ENCODE data around the gene ALDH1A2. TPM values are rescaled to one million over a fixed set of nuclear protein-coding genes. Genes with fewer than 3 reads are reported as not detected.
"Not testable (repeated sequence)": the region's sequence is repeated elsewhere in the genome, so short reads cannot be mapped to it uniquely, and the experiment has no call there.

Gene ALDH1A2
- total RNA-seq, 1 donor from 2014 or later = 22.1 TPM

GRCh38 chr15:58081456-58081855 lies 15.9 kb upstream of the ALDH1A2 start:
- TF ChIP-seq POLR2AphosphoS5 (IDR thresholded peaks at IDR 0.05; ENCODE audit: insufficient read depth in 1 of 2, low read depth in 1 of 2) (no peak), POLR2A (IDR thresholded peaks at IDR 0.05) (no peak), CTCF (IDR thresholded peaks at IDR 0.05) (no peak)
- no peak overlapping the region for H3K27ac ChIP-seq
- no peaks in the 10 kb centered on the region for H3K27me3 ChIP-seq
- H3K4me1 ChIP-seq = no peaks in the 10 kb centered on the region
- intact Hi-C loops (cut with DNase I) = no loop called here
- no peaks in the 10 kb centered on the region for H3K36me3 ChIP-seq
- DNase-seq (ENCODE audit: extremely low spot score in 2 of 2) = no peak
- no peaks in the 10 kb centered on the region for H3K9me3 ChIP-seq
- no peak overlapping the region for H3K4me3 ChIP-seq

- H3K27me3 ChIP-seq; H3K4me1 ChIP-seq; intact Hi-C loops (cut with DNase I); H3K36me3 ChIP-seq; H3K27ac ChIP-seq; DNase-seq (ENCODE audit: extremely low spot score in 2 of 2); H3K4me3 ChIP-seq; H3K9me3 ChIP-seq: not testable (repeated sequence)
These were observed 15.4 kb upstream of the ALDH1A2 start for GRCh38 chr15:58080959-58081358.

GRCh38 chr15:58080398-58080797 lies 14.9 kb upstream of the ALDH1A2 start:
- TF ChIP-seq POLR2A (IDR thresholded peaks at IDR 0.05) = no peak
- no peak for TF ChIP-seq CTCF (IDR thresholded peaks at IDR 0.05)
- no peak for TF ChIP-seq POLR2AphosphoS5 (IDR thresholded peaks at IDR 0.05; ENCODE audit: insufficient read depth in 1 of 2, low read depth in 1 of 2)
- no peak overlapping the region for H3K4me3 ChIP-seq
- intact Hi-C loops (cut with DNase I) = no loop called here

GRCh38 chr15:58078591-58078990 lies 13.1 kb upstream of the ALDH1A2 start:
- Histone ChIP-seq H3K4me3 (no peak overlapping the region), H3K9me3 (no peaks in the 10 kb centered on the region), H3K27me3 (no peaks in the 10 kb centered on the region), H3K27ac (no peak overlapping the region), H3K4me1 (no peaks in the 10 kb centered on the region), H3K36me3 (no peaks in the 10 kb centered on the region)
- no peak for DNase-seq (ENCODE audit: extremely low spot score in 2 of 2)
- intact Hi-C loops (cut with DNase I) = no loop called here
- TF ChIP-seq CTCF (IDR thresholded peaks at IDR 0.05) = no peak
- no peak for TF ChIP-seq POLR2AphosphoS5 (IDR thresholded peaks at IDR 0.05; ENCODE audit: insufficient read depth in 1 of 2, low read depth in 1 of 2)

More at GRCh38 chr15:58080398-58080797, 14.9 kb upstream of the ALDH1A2 start:
- no peaks in the 10 kb centered on the region for H3K27me3 ChIP-seq
- H3K27ac ChIP-seq = no peak overlapping the region
- no peak for DNase-seq (ENCODE audit: extremely low spot score in 2 of 2)
- H3K4me1 ChIP-seq = no peaks in the 10 kb centered on the region
- H3K36me3 ChIP-seq = no peaks in the 10 kb centered on the region
- H3K9me3 ChIP-seq = no peaks in the 10 kb centered on the region

DNA sequence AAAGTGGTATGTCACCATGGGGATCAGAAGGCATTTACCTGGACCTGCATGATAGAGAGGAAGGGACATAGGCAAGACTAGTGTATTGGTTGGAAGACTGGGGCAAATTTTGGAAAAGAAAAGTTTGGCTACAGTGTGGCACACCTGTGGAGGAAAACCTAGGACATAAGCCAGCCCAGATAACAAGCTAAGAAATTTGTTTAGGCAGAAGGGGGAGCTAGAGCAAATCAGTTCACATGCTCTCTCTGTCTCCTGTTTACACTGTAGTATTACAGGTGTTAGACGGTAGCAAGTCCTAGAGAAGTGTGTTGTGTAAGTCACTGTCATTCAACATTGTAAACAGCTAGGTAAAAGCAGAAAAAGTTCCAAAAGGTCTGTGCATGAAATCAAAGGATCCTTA lies 11.9 kb upstream of the ALDH1A2 start:
- Histone ChIP-seq H3K9me3 (no peaks in the 10 kb centered on the region), H3K36me3 (no peaks in the 10 kb centered on the region), H3K4me3 (no peak overlapping the region), H3K4me1 (no peaks in the 10 kb centered on the region), H3K27me3 (no peaks in the 10 kb centered on the region), H3K27ac (no peak overlapping the region)
- no peak for DNase-seq (ENCODE audit: extremely low spot score in 2 of 2)
- TF ChIP-seq CTCF (IDR thresholded peaks at IDR 0.05) (no peak), POLR2A (IDR thresholded peaks at IDR 0.05) (no peak), POLR2AphosphoS5 (IDR thresholded peaks at IDR 0.05; ENCODE audit: insufficient read depth in 1 of 2, low read depth in 1 of 2) (no peak)
- intact Hi-C loops (cut with DNase I) = no loop called here

DNA sequence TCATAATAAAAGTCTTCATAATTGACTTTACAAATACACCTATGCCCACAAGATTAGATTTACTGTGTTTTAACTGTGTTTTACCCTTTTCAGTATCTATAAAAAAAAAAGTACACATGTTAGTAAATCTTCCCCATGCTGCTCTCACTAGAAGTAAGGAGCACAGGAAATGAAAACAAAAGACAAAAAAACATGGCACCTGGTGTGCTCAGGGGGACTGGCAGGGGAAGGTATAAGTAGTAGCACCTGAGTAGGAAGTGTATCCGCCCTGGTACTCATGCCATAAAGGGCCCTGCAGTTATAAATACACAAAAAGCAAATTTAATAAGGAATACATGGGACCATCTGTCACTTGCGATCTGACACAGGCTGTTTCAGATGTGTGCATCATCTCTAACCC lies 8.9 kb upstream of the ALDH1A2 start:
- H3K27ac ChIP-seq = no peak overlapping the region
- TF ChIP-seq POLR2A (IDR thresholded peaks at IDR 0.05) = no peak
- no peak for TF ChIP-seq POLR2AphosphoS5 (IDR thresholded peaks at IDR 0.05; ENCODE audit: insufficient read depth in 1 of 2, low read depth in 1 of 2)
- no peak for TF ChIP-seq CTCF (IDR thresholded peaks at IDR 0.05)
- no peaks in the 10 kb centered on the region for H3K36me3 ChIP-seq
- H3K4me3 ChIP-seq = no peak overlapping the region
- H3K4me1 ChIP-seq = no peaks in the 10 kb centered on the region
- H3K27me3 ChIP-seq = no peaks in the 10 kb centered on the region
- intact Hi-C loops (cut with DNase I) = no loop called here
- no peak for DNase-seq (ENCODE audit: extremely low spot score in 2 of 2)
- H3K9me3 ChIP-seq = no peaks in the 10 kb centered on the region
